Endothelial cell of umbilical vein (primary cell): ENCODE data around the gene ROBO2. TPM values are rescaled to one million over a fixed set of nuclear protein-coding genes. Genes with fewer than 3 reads are reported as not detected.

Experiments used
- BruUV-seq: library from RNA; stranded (reverse); fragments of 400-500 nt; replicated peaks from 2 replicates; lab custom pipeline; 2021; lab: Mats Ljungman, UMichigan
- CTCF ChIA-PET: fragments of 300-600, 350-600 bp; sonication (Branson Sonifier 250); formaldehyde crosslinking; loops from one replicate; lab custom pipeline; 2021; ENCODE audit warnings: antibody characterized with exemption, inconsistent platforms; lab: Charles Lee
- POLR2A ChIA-PET: fragments of 300-600, 350-600 bp; sonication (Branson Sonifier 250); formaldehyde crosslinking; loops from one replicate; lab custom pipeline; 2021; ENCODE audit warnings: antibody characterized with exemption, inconsistent platforms; lab: Charles Lee
- DNase-seq: peaks from one replicate; pipeline ENCODE4 v3.0.0-alpha.2; 2011; ENCODE audit warnings: low read depth, low spot score
- FAIRE-seq: peaks from 2 replicates; lab custom pipeline; 2011; peaks lifted over from hg19 to GRCh38; lab: Jason Lieb, UNC
- H2AFZ ChIP-seq: 2 replicates; pipeline ENCODE4 v1.6.0; 2012; ENCODE audit warnings: low read depth, low read length, control low read depth, inconsistent platforms
- H3K27ac ChIP-seq: 2 replicates; pipeline ENCODE4 v1.5.1; 2011; ENCODE audit warnings: low read depth, mild to moderate bottlenecking, control low read depth, low read length, moderate library complexity; ENCODE audit not compliant: insufficient read depth
- H3K27me3 ChIP-seq, 2 experiments: 2 replicates each; pipeline versions ENCODE4 v1.6.0 to v1.6.1; 2011; ENCODE audit warnings: low read length in 2 of 2, mixed read lengths in 1 of 2; ENCODE audit not compliant: control insufficient read depth in 2 of 2, insufficient read depth in 2 of 2
- H3K36me3 ChIP-seq, 2 experiments: 2 replicates in 1 of 2; 3 replicates in 1 of 2; pipeline ENCODE4 v1.5.1; 2011; ENCODE audit warnings: low read length in 2 of 2, mild to moderate bottlenecking in 1 of 2, moderate library complexity in 1 of 2; ENCODE audit not compliant: control insufficient read depth in 2 of 2, insufficient read depth in 2 of 2; ENCODE audit errors: extremely low read depth in 1 of 2
- H3K4me1 ChIP-seq: 3 replicates; pipeline ENCODE4 v1.5.1; 2011; ENCODE audit warnings: mild to moderate bottlenecking, low read length; ENCODE audit not compliant: control insufficient read depth, insufficient read depth; ENCODE audit errors: extremely low read depth
- H3K4me2 ChIP-seq: 2 replicates; pipeline ENCODE4 v1.6.1; 2011; ENCODE audit warnings: low read length, control low read depth, mixed read lengths; ENCODE audit not compliant: insufficient read depth
- H3K4me3 ChIP-seq, 3 experiments: fragments of 200-600 bp in 1 of 3; sonication (generic), shearing (Covaris generic) in 1 of 3; replicated peaks in 1 of 3; 2 replicates each; pipeline ENCODE4 v1.5.1; 2011 to 2016; ENCODE audit warnings: control low read depth in 3 of 3, low read length in 3 of 3, mild to moderate bottlenecking in 2 of 3, inconsistent platforms in 1 of 3, low read depth in 1 of 3, moderate library complexity in 1 of 3; ENCODE audit not compliant: insufficient read depth in 1 of 3
- H3K79me2 ChIP-seq: 2 replicates; pipeline ENCODE4 v1.6.0; 2012; ENCODE audit warnings: low read length, inconsistent platforms; ENCODE audit not compliant: control insufficient read depth, insufficient read depth
- H3K9ac ChIP-seq: replicated peaks from 2 replicates; pipeline ENCODE3; 2011; ENCODE audit warnings: low read length, control low read depth; ENCODE audit not compliant: insufficient read depth; ENCODE audit errors: extremely low read depth
- H3K9me1 ChIP-seq: replicated peaks from 3 replicates; pipeline ENCODE4 v1.6.0; 2011; ENCODE audit warnings: mild to moderate bottlenecking, low read length; ENCODE audit not compliant: control insufficient read depth, insufficient read depth; ENCODE audit errors: extremely low read depth
- H3K9me3 ChIP-seq: replicated peaks from 2 replicates; pipeline ENCODE4 v1.5.1; 2012; ENCODE audit warnings: low read length, inconsistent platforms; ENCODE audit not compliant: control insufficient read depth, insufficient read depth
- H4K20me1 ChIP-seq: replicated peaks from 2 replicates; pipeline ENCODE3; 2011; ENCODE audit warnings: mild to moderate bottlenecking, low read length; ENCODE audit not compliant: control insufficient read depth, insufficient read depth; ENCODE audit errors: extremely low read depth
- CTCF ChIP-seq, 2 donors: IDR thresholded peaks; 1 replicate in 1 of 2; 2 replicates in 1 of 2; pipeline ENCODE4 v1.5.1; 2011; ENCODE audit warnings: low read length in 2 of 2, mild to moderate bottlenecking in 2 of 2, moderate library complexity in 2 of 2, control low read depth in 1 of 2, inconsistent platforms in 1 of 2, low read depth in 1 of 2; ENCODE audit not compliant: insufficient read depth in 1 of 2; ENCODE audit errors: extremely low read depth in 1 of 2
- EZH2 ChIP-seq: IDR thresholded peaks from 2 replicates; pipeline ENCODE4 v1.6.1; 2012; ENCODE audit warnings: borderline replicate concordance, low read depth, mild to moderate bottlenecking, moderate library complexity, low read length, inconsistent platforms; ENCODE audit not compliant: severe bottlenecking
- FOS ChIP-seq: IDR thresholded peaks from 2 replicates; pipeline ENCODE4 v1.6.1; 2011; ENCODE audit warnings: mild to moderate bottlenecking, low read length, moderate library complexity, borderline replicate concordance; ENCODE audit not compliant: insufficient read depth
- GATA2 ChIP-seq: IDR thresholded peaks from 2 replicates; pipeline ENCODE4 v1.7.0; 2011; ENCODE audit warnings: low read depth, mild to moderate bottlenecking, moderate library complexity, mixed read lengths, low read length; ENCODE audit not compliant: insufficient read length, insufficient read depth
- JUN ChIP-seq: IDR thresholded peaks from 2 replicates; pipeline ENCODE4 v1.6.1; 2011; ENCODE audit warnings: borderline replicate concordance, low read depth; ENCODE audit not compliant: insufficient read length, insufficient read depth
- MAX ChIP-seq: IDR thresholded peaks from 2 replicates; pipeline ENCODE4 v1.6.1; 2011; ENCODE audit not compliant: insufficient read depth, insufficient read length
- MYC ChIP-seq: IDR thresholded peaks from one replicate; pipeline ENCODE4 v1.6.1; 2011; ENCODE audit warnings: mild to moderate bottlenecking, low read depth, low read length
- POLR2A ChIP-seq: IDR thresholded peaks from 2 replicates; pipeline ENCODE4 v1.6.1; 2012; ENCODE audit warnings: low read depth, mild to moderate bottlenecking, control low read depth, low read length
- POLR2AphosphoS5 ChIP-seq: IDR thresholded peaks from 2 replicates; pipeline ENCODE4 v1.6.1; 2012; ENCODE audit warnings: low read depth, mild to moderate bottlenecking, control low read depth, low read length, moderate library complexity; ENCODE audit not compliant: insufficient read depth
- dilution Hi-C: fragments of 300-500 bp; cut with MboI; formaldehyde crosslinking; loops from one replicate; pipeline ENCODE4 v1.15.0; 2019; ENCODE audit warnings: low sequenced_read_pairs; ENCODE audit not compliant: extremely low pct_ligation_motif_present
- intact Hi-C: fragments of 100-400 bp; cut with micrococcal nuclease; formaldehyde crosslinking; loops from one replicate; pipeline ENCODE4 v1.10.0; 2022
- polyA plus RNA-seq, 4 experiments: library from polyadenylated mRNA; depleted of rRNA in 3 of 4; stranded (reverse) in 3 of 4; unstranded in 1 of 4; fragments of >200 nt; gene quantifications; 2 replicates each; pipeline versions ENCODE4 v1.2.1 to v1.2.3, GENCODE V29; 2011 to 2012; ENCODE audit warnings: missing spikeins in 1 of 4
- total RNA-seq: library from RNA; stranded (reverse); gene quantifications from 2 replicates; pipeline ENCODE4 v1.2.3, GENCODE V29; 2021

The ROBO2 gene
- total and polyA plus RNA-seq, 2 donors (not counting 3 experiments of a cell fraction or from before 2014, with no cell fraction given) = not detected

- intact Hi-C loops = no loop called here
- no peak overlapping the region for H3K4me2 ChIP-seq
Observed at GRCh38 chr3:77324105-77324504, 284.2 kb downstream of the ROBO2 start.

More at GRCh38 chr3:77324105-77324504, 284.2 kb downstream of the ROBO2 start:
- H3K9me1 ChIP-seq = no peaks in the 10 kb centered on the region
- H2AFZ ChIP-seq = no peak overlapping the region
- no TSS peak for BruUV-seq
- no peaks in the 10 kb centered on the region for H4K20me1 ChIP-seq
- no peaks in the 10 kb centered on the region for H3K79me2 ChIP-seq
- CTCF ChIA-PET = no interaction called here
- no peak overlapping the region for H3K27ac ChIP-seq
- POLR2A ChIA-PET = no interaction called here
- H3K36me3 ChIP-seq = no peaks in the 10 kb centered on the region
- H3K4me1 ChIP-seq = no peaks in the 10 kb centered on the region
- no peak overlapping the region for H3K4me3 ChIP-seq
- H3K27me3 ChIP-seq = no peaks in the 10 kb centered on the region
- H3K9ac ChIP-seq = no peak overlapping the region
- H3K9me3 ChIP-seq = no peaks in the 10 kb centered on the region
- DNase-seq (no peak), FAIRE-seq (no peak)
- dilution Hi-C loops = no loop called here
- TF ChIP-seq EZH2 = no peak
- no peak for TF ChIP-seq FOS
- TF ChIP-seq POLR2AphosphoS5 = no peak
- no peak for TF ChIP-seq JUN
- no peak for TF ChIP-seq CTCF (IDR thresholded peaks at IDR 0.05; ENCODE audit: extremely low read depth in 1 of 2, insufficient read depth in 1 of 2, low read depth in 1 of 2, low read length in 2 of 2)
- no peak for TF ChIP-seq MAX
- no peak for TF ChIP-seq GATA2
- TF ChIP-seq POLR2A = no peak
- TF ChIP-seq MYC = no peak
